ENCODE measurements around the gene CNOT8.
"Not testable (repeated sequence)": the region's sequence is repeated elsewhere in the genome, so short reads cannot be mapped to it uniquely, and the experiment has no call there.

The CNOT8 gene

DNA sequence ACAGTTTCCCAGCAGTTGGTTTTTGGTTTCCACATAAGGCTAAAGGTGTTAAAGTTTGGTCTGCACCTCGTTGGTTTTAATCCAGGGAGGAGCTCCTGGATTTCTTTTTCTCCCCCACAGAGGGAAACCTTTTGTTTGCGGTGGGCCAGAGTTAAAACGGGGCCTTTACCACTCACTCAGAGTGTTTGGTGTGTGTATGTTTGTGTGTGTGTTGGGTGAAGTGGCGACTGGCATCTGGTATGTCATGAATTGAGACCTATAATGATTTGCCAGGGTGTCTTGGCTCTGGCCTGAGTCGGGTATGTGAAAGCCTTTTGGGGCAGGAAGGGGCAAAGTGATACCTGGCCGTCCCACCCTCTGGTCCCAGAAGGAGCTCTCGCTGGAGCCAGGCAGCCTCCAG, 38.9 kb upstream of the CNOT8 start:
- CTCF ChIA-PET = no interaction called here
- TF ChIP-seq CTBP1 (IDR thresholded peaks at IDR 0.05; ENCODE audit: borderline replicate concordance) = no peak
- no peak for TF ChIP-seq LEF1 (IDR thresholded peaks at IDR 0.05; ENCODE audit: borderline replicate concordance)
- TF ChIP-seq HDGF (IDR thresholded peaks at IDR 0.05; ENCODE audit: borderline replicate concordance) = no peak
- TF ChIP-seq, protein P1, sequence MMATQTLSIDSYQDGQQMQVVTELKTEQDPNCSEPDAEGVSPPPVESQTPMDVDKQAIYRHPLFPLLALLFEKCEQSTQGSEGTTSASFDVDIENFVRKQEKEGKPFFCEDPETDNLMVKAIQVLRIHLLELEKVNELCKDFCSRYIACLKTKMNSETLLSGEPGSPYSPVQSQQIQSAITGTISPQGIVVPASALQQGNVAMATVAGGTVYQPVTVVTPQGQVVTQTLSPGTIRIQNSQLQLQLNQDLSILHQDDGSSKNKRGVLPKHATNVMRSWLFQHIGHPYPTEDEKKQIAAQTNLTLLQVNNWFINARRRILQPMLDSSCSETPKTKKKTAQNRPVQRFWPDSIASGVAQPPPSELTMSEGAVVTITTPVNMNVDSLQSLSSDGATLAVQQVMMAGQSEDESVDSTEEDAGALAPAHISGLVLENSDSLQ (IDR thresholded peaks at IDR 0.05) = no peak
- no peak for TF ChIP-seq SP1 (IDR thresholded peaks at IDR 0.05)
- DNase-seq (ENCODE audit: extremely low spot score) = no peak
- POLR2A ChIA-PET = interaction anchor here (0.8 kb wide), 1 partner anchor 38 kb away, joined by 4 read pairs; no protein-coding TSS in a partner anchor

DNA sequence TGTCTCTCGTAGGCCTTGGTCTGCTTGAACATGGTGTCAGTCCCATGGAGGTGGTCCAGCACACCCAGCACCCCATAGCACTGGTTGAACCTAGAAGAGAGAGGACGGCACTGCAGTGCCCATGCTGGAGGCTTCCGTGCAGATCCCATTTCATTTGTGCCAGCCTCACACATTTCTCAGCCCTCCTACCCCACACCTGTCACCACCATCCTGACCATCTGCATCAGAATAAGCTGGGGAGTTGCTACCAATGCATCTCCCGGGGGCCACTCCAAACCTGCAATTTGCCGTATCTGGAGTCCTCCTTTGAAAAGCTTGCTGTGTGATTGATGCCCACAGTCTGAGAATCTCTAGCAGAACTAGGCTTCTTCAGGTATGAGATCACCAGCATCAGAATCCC, 38.0 kb upstream of the CNOT8 start:
- ChIA-PET CTCF (no interaction called here), POLR2A (interaction anchor here (1.1 kb wide), 1 partner anchor 37 kb away, joined by 3 read pairs; no protein-coding TSS in a partner anchor)
- DNase-seq (ENCODE audit: extremely low spot score) = no peak
- TF ChIP-seq FOXA1 (IDR thresholded peaks at IDR 0.05) = no peak
- TF ChIP-seq TARDBP (IDR thresholded peaks at IDR 0.05) = no peak
- TF ChIP-seq, protein P1 (IDR thresholded peaks at IDR 0.05) = no peak
- no peak for TF ChIP-seq ZNF384 (IDR thresholded peaks at IDR 0.05)
- TF ChIP-seq L3MBTL2 (conservative IDR thresholded peaks at IDR 0.05) = no peak
- no peak for TF ChIP-seq LEF1 (IDR thresholded peaks at IDR 0.05; ENCODE audit: borderline replicate concordance)
- no peak for TF ChIP-seq NFRKB (IDR thresholded peaks at IDR 0.05)
- no peak for TF ChIP-seq BHLHE40 (IDR thresholded peaks at IDR 0.05; ENCODE audit: borderline replicate concordance)
- TF ChIP-seq ELF4 (IDR thresholded peaks at IDR 0.05) = no peak
- TF ChIP-seq HDGF (IDR thresholded peaks at IDR 0.05; ENCODE audit: borderline replicate concordance) = no peak
- no peak for TF ChIP-seq ARNT (IDR thresholded peaks at IDR 0.05)
- TF ChIP-seq SUZ12 (IDR thresholded peaks at IDR 0.05) = no peak
- no peak for TF ChIP-seq FOXK2 (IDR thresholded peaks at IDR 0.05)
- TF ChIP-seq FOXM1 (IDR thresholded peaks at IDR 0.05; ENCODE audit: borderline replicate concordance) = no peak
- TF ChIP-seq SP1 (IDR thresholded peaks at IDR 0.05) = no peak

DNA sequence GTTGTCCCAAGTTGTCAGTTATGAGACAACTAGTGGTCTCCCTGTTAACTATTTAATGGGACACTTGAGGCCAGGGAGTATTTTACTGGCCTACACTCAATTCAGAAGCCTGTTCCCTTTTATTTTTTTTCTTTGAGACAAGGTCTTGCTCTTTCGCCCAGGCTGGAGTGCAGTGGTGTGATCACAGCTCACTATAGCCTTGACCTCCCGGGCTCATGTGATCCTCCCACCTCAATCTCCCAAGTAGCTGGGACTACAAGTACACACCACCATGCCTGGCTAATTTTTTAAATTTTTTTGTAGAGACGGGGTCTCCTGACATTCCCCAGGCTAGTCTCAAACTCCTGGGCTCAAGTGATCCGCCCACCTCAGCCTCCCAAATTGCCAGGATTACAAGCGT, 35.5 kb upstream of the CNOT8 start:
- POLR2A ChIA-PET = interaction anchor here (1.7 kb wide), 1 partner anchor 34 kb away, joined by 4 read pairs; no protein-coding TSS in a partner anchor
- CTCF ChIA-PET; DNase-seq (ENCODE audit: extremely low spot score): not testable (repeated sequence)

DNA sequence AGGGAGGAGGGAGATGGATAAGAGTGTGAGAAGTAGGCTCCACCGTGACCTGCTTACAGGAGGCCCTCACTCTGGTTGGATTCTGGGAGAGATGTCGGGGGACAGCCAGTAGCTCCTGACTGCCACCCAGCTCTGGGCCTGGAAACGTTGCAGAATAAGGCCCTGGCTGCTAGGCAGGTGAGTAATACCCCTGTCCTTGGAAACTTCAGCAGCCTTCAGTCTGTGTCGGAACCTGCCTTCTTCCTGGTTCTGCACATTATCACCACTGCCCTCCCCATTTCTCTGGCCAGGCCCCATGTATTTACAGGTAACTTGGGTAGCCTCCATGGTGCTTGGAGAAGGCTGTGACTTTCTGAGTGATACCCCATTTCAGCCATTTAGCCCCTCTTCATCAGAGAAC, 34.8 kb upstream of the CNOT8 start:
- TF ChIP-seq ARNT (IDR thresholded peaks at IDR 0.05) (no peak), ELF4 (IDR thresholded peaks at IDR 0.05) (no peak), CTBP1 (IDR thresholded peaks at IDR 0.05; ENCODE audit: borderline replicate concordance) (no peak), FOXM1 (IDR thresholded peaks at IDR 0.05; ENCODE audit: borderline replicate concordance) (no peak), HDGF (IDR thresholded peaks at IDR 0.05; ENCODE audit: borderline replicate concordance) (no peak), SUZ12 (IDR thresholded peaks at IDR 0.05) (no peak), SP1 (IDR thresholded peaks at IDR 0.05) (no peak), FOXK2 (IDR thresholded peaks at IDR 0.05) (no peak), NFRKB (IDR thresholded peaks at IDR 0.05) (no peak), LEF1 (IDR thresholded peaks at IDR 0.05; ENCODE audit: borderline replicate concordance) (no peak), ZNF384 (IDR thresholded peaks at IDR 0.05) (no peak), BHLHE40 (IDR thresholded peaks at IDR 0.05; ENCODE audit: borderline replicate concordance) (no peak), TARDBP (IDR thresholded peaks at IDR 0.05) (no peak), FOXA1 (IDR thresholded peaks at IDR 0.05) (no peak), L3MBTL2 (conservative IDR thresholded peaks at IDR 0.05) (no peak)
- TF ChIP-seq, protein P1 (IDR thresholded peaks at IDR 0.05) = no peak
- POLR2A ChIA-PET = no interaction called here
- CTCF ChIA-PET = no interaction called here
- DNase-seq (ENCODE audit: extremely low spot score) = no peak

DNA sequence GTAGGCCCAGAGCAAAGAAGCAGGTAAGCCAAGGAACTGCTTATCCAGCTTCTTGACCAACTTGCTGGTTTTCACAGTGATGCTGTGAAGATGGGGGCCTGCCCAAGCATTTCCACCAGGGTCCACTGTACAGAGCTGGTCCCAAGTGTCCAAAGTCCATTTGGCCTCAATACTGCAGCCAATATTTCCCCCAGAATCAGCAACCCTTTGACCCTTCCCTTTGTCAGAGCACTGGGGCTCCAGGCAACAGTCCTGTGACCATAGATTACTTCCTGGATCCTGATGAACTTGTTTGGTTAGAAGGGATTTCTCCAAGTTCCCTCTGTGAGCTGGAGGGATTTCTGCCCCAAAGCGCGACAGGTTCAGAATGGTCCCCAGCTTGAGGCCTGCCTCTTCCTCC, 34.4 kb upstream of the CNOT8 start:
- POLR2A ChIA-PET = no interaction called here
- CTCF ChIA-PET = no interaction called here

More for the DNA sequence above, 34.4 kb upstream of the CNOT8 start:
- no peak for DNase-seq (ENCODE audit: extremely low spot score)
- TF ChIP-seq HDGF (IDR thresholded peaks at IDR 0.05; ENCODE audit: borderline replicate concordance) (no peak), SUZ12 (IDR thresholded peaks at IDR 0.05) (no peak), ELF4 (IDR thresholded peaks at IDR 0.05) (no peak), BHLHE40 (IDR thresholded peaks at IDR 0.05; ENCODE audit: borderline replicate concordance) (no peak), LEF1 (IDR thresholded peaks at IDR 0.05; ENCODE audit: borderline replicate concordance) (no peak), SP1 (IDR thresholded peaks at IDR 0.05) (no peak), FOXA1 (IDR thresholded peaks at IDR 0.05) (no peak), TARDBP (IDR thresholded peaks at IDR 0.05) (no peak), FOXK2 (IDR thresholded peaks at IDR 0.05) (no peak), CTBP1 (IDR thresholded peaks at IDR 0.05; ENCODE audit: borderline replicate concordance) (no peak), NFRKB (IDR thresholded peaks at IDR 0.05) (no peak), L3MBTL2 (conservative IDR thresholded peaks at IDR 0.05) (no peak), ARNT (IDR thresholded peaks at IDR 0.05) (no peak), FOXM1 (IDR thresholded peaks at IDR 0.05; ENCODE audit: borderline replicate concordance) (no peak)
- TF ChIP-seq, protein P1 (IDR thresholded peaks at IDR 0.05) = no peak

Data from HEK293T (cell line).